H1 (cell line): Measurements from ENCODE around the gene IQGAP3. TPM values are rescaled to one million over a fixed set of nuclear protein-coding genes. Genes with fewer than 3 reads are reported as not detected.

Experiments used
- CTCF ChIA-PET: fragments of 300-600 bp; sonication (Branson Sonifier 250); formaldehyde crosslinking; loops from one replicate; lab custom pipeline; 2021; ENCODE audit not compliant: partially characterized antibody; lab: Charles Lee
- POLR2A ChIA-PET: fragments of 300-600 bp; sonication (Branson Sonifier 250); formaldehyde crosslinking; loops from one replicate; lab custom pipeline; 2021; ENCODE audit warnings: inconsistent platforms; ENCODE audit not compliant: partially characterized antibody; lab: Charles Lee
- DNase-seq, 2 experiments: peaks; one replicate each; pipeline versions ENCODE4 v3.0.0 to v3.0.0-alpha.2; 2010 to 2022; ENCODE audit warnings: low spot score in 2 of 2, low read depth in 1 of 2, mixed read lengths in 1 of 2
- FAIRE-seq: peaks from 2 replicates; lab custom pipeline; 2011; peaks lifted over from hg19 to GRCh38; lab: Jason Lieb, UNC
- H2AFZ ChIP-seq: 2 replicates; pipeline ENCODE4 v1.8.1; 2012; ENCODE audit warnings: low read length, inconsistent platforms
- H2AK5ac ChIP-seq: 2 replicates; pipeline ENCODE4 v1.6.1; 2013; ENCODE audit warnings: low read depth, low read length
- H2BK120ac ChIP-seq: replicated peaks from 2 replicates; pipeline ENCODE3; 2013; ENCODE audit warnings: low read depth, low read length, inconsistent platforms
- H2BK12ac ChIP-seq: 2 replicates; pipeline ENCODE4 v1.6.1; 2013; ENCODE audit warnings: low read depth, low read length
- H2BK15ac ChIP-seq: 2 replicates; pipeline ENCODE4 v1.6.1; 2013; ENCODE audit warnings: low read length
- H2BK20ac ChIP-seq: 2 replicates; pipeline ENCODE4 v1.6.1; 2013; ENCODE audit warnings: low read length
- H2BK5ac ChIP-seq: 2 replicates; pipeline ENCODE4 v1.6.1; 2013; ENCODE audit warnings: low read depth, low read length
- H3K14ac ChIP-seq: 2 replicates; pipeline ENCODE4 v1.6.1; 2013; ENCODE audit warnings: inconsistent platforms; ENCODE audit not compliant: insufficient read length
- H3K18ac ChIP-seq: 2 replicates; pipeline ENCODE4 v1.6.1; 2013; ENCODE audit warnings: low read length; ENCODE audit errors: extremely low read depth
- H3K23ac ChIP-seq: 2 replicates; pipeline ENCODE4 v1.6.1; 2013; ENCODE audit warnings: inconsistent platforms; ENCODE audit not compliant: insufficient read length
- H3K23me2 ChIP-seq: 2 replicates; pipeline ENCODE4 v1.6.1; 2013; ENCODE audit warnings: low read depth, low read length
- H3K27ac ChIP-seq: 2 replicates; pipeline ENCODE4 v1.6.1; 2011; ENCODE audit warnings: low read depth, low read length, inconsistent platforms
- H3K27me3 ChIP-seq, 4 experiments: replicated peaks in 1 of 4; 1 replicate in 1 of 4; 2 replicates in 3 of 4; pipeline versions ENCODE4 v1.6.1 to v1.8.1; 2011 to 2013; ENCODE audit warnings: low read length in 3 of 4, mild to moderate bottlenecking in 3 of 4, inconsistent platforms in 2 of 4, mixed read lengths in 2 of 4, moderate library complexity in 1 of 4; ENCODE audit not compliant: control insufficient read depth in 3 of 4, insufficient read depth in 3 of 4; ENCODE audit errors: extremely low read depth in 1 of 4
- H3K36me3 ChIP-seq, 4 experiments: 2 replicates each; pipeline versions ENCODE4 v1.6.1 to v1.8.1; 2011 to 2013; ENCODE audit warnings: mild to moderate bottlenecking in 4 of 4, low read length in 3 of 4, moderate library complexity in 2 of 4, control low read depth in 1 of 4, inconsistent platforms in 1 of 4; ENCODE audit not compliant: insufficient read depth in 4 of 4, control insufficient read depth in 2 of 4
- H3K4ac ChIP-seq: replicated peaks from 2 replicates; pipeline ENCODE3; 2013; ENCODE audit warnings: low read length, low read depth, mixed read lengths, inconsistent platforms; ENCODE audit not compliant: insufficient read length
- H3K4me1 ChIP-seq, 4 experiments: replicated peaks in 1 of 4; 1 replicate in 1 of 4; 2 replicates in 3 of 4; pipeline versions ENCODE4 v1.6.1 to v1.8.1; 2011 to 2013; ENCODE audit warnings: low read length in 3 of 4, inconsistent platforms in 2 of 4, mixed read lengths in 1 of 4; ENCODE audit not compliant: insufficient read depth in 4 of 4, control insufficient read depth in 3 of 4
- H3K4me2 ChIP-seq, 2 experiments: 2 replicates each; pipeline versions ENCODE4 v1.6.1 to v1.8.1; 2011 to 2013; ENCODE audit warnings: low read depth in 2 of 2, low read length in 2 of 2, control low read depth in 1 of 2, inconsistent platforms in 1 of 2, mild to moderate bottlenecking in 1 of 2; ENCODE audit not compliant: insufficient read depth in 1 of 2
- H3K4me3 ChIP-seq, 4 experiments: fragments of 200-600, 300-600 bp in 1 of 4; sonication (generic), shearing (Covaris generic), sonication (Bioruptor Twin) in 1 of 4; 2 replicates each; pipeline versions ENCODE4 v1.5.1 to v1.8.1; 2011 to 2016; ENCODE audit warnings: low read length in 4 of 4, low read depth in 3 of 4, control low read depth in 2 of 4, inconsistent platforms in 2 of 4, mild to moderate bottlenecking in 2 of 4, mixed read lengths in 1 of 4, moderate library complexity in 1 of 4; ENCODE audit not compliant: insufficient read depth in 2 of 4; ENCODE audit errors: extremely low read depth in 1 of 4
- H3K56ac ChIP-seq: replicated peaks from 2 replicates; pipeline ENCODE3; 2013; ENCODE audit warnings: low read depth, mild to moderate bottlenecking, mixed read lengths, low read length, inconsistent platforms; ENCODE audit not compliant: insufficient read length
- H3K79me1 ChIP-seq: 2 replicates; pipeline ENCODE4 v1.6.1; 2013; ENCODE audit warnings: low read depth, low read length, control low read depth
- H3K79me2 ChIP-seq, 2 experiments: 2 replicates each; pipeline versions ENCODE4 v1.6.1 to v1.8.1; 2012 to 2013; ENCODE audit warnings: low read length in 2 of 2, mild to moderate bottlenecking in 2 of 2, inconsistent platforms in 1 of 2; ENCODE audit not compliant: insufficient read depth in 2 of 2, control insufficient read depth in 1 of 2
- H3K9ac ChIP-seq, 4 experiments: replicated peaks in 1 of 4; 1 replicate in 1 of 4; 2 replicates in 3 of 4; pipeline versions ENCODE4 v1.6.1 to v1.8.1; 2011 to 2013; ENCODE audit warnings: low read depth in 3 of 4, low read length in 3 of 4, control low read depth in 2 of 4, mild to moderate bottlenecking in 2 of 4, moderate library complexity in 2 of 4, inconsistent platforms in 1 of 4; ENCODE audit errors: extremely low read depth in 1 of 4
- H3K9me3 ChIP-seq, 2 experiments: 2 replicates each; pipeline versions ENCODE4 v1.6.1 to v1.8.1; 2012 to 2013; ENCODE audit warnings: mild to moderate bottlenecking in 2 of 2, moderate library complexity in 2 of 2, control low read depth in 1 of 2, inconsistent platforms in 1 of 2, low read depth in 1 of 2, low read length in 1 of 2, mixed read lengths in 1 of 2; ENCODE audit not compliant: insufficient read depth in 2 of 2
- H4K20me1 ChIP-seq, 2 experiments: replicated peaks in 1 of 2; 2 replicates each; pipeline versions ENCODE3 to v1.8.1; 2011 to 2013; ENCODE audit warnings: inconsistent platforms in 2 of 2, low read length in 2 of 2, mild to moderate bottlenecking in 1 of 2; ENCODE audit not compliant: insufficient read depth in 2 of 2, control insufficient read depth in 1 of 2
- H4K5ac ChIP-seq: 2 replicates; pipeline ENCODE4 v1.6.1; 2013; ENCODE audit warnings: low read length, low read depth, mixed read lengths, inconsistent platforms; ENCODE audit not compliant: insufficient read length
- H4K8ac ChIP-seq: 2 replicates; pipeline ENCODE4 v1.8.0; 2013; ENCODE audit warnings: mild to moderate bottlenecking, moderate library complexity, low read length, inconsistent platforms; ENCODE audit not compliant: insufficient read depth; ENCODE audit errors: extremely low read depth
- H4K91ac ChIP-seq: replicated peaks from 2 replicates; pipeline ENCODE3; 2013; ENCODE audit warnings: low read length, mixed read lengths, inconsistent platforms; ENCODE audit not compliant: insufficient read length
- KDM4A ChIP-seq: IDR thresholded peaks from one replicate; pipeline ENCODE4 v1.7.1; 2012; ENCODE audit warnings: low read depth, mild to moderate bottlenecking, moderate library complexity, low read length, inconsistent platforms; ENCODE audit not compliant: severe bottlenecking
- RAD21 ChIP-seq, 2 experiments: IDR thresholded peaks in 1 of 2; conservative IDR thresholded peaks in 1 of 2; 2 replicates each; pipeline ENCODE4 v1.6.1; 2011; ENCODE audit warnings: low read depth in 2 of 2, low read length in 2 of 2, improper control_type of control experiment in 1 of 2, inconsistent platforms in 1 of 2, mild to moderate bottlenecking in 1 of 2, moderate library complexity in 1 of 2
- RXRA ChIP-seq: IDR thresholded peaks from 2 replicates; pipeline ENCODE4 v1.6.1; 2011; ENCODE audit warnings: low read depth, mild to moderate bottlenecking, low read length, moderate library complexity; ENCODE audit not compliant: insufficient read depth
- WGBS, 2 experiments: shearing (Covaris generic) in 1 of 2; methylation state at CpG; one replicate each; pipeline versions ENCODE4 v1.1.6 to v1.1.7; 2013 to 2015; ENCODE audit warnings: low lambda C conversion rate in 2 of 2, mixed read lengths in 2 of 2, inconsistent platforms in 1 of 2, low coverage in 1 of 2, missing lambda C conversion rate in 1 of 2; ENCODE audit not compliant: insufficient replicate concordance in 2 of 2, insufficient coverage in 1 of 2, insufficient read length in 1 of 2; ENCODE audit errors: extremely low coverage in 1 of 2, missing lambda C conversion rate in 1 of 2; 5-methylcytosine and 5-hydroxymethylcytosine counted together
- polyA plus RNA-seq, 7 experiments: library from polyadenylated mRNA; depleted of rRNA in 3 of 7; stranded (reverse) in 5 of 7; unstranded in 2 of 7; fragments of >200 nt in 5 of 7; fragments of 200-250 nt in 2 of 7; gene quantifications; 1 replicate in 5 of 7; 2 replicates in 1 of 7; 4 replicates in 1 of 7; pipeline versions ENCODE4 v1.2.1 to v1.2.3, GENCODE V29; 2011 to 2013; ENCODE audit warnings: missing spikeins in 2 of 7, mixed read lengths in 2 of 7
- total RNA-seq: library from RNA; stranded (reverse); fragmentation: NEBNext Ultra II Directional; extraction: Animal tissue kit (Norgen Biotek cat#: 25700); gene quantifications from 2 replicates; pipeline ENCODE4 v1.2.1, GENCODE V29; 2021
- TF ChIP-seq, protein P1 (sequence below), 3 experiments: IDR thresholded peaks; 1 replicate in 2 of 3; 2 replicates in 1 of 3; pipeline versions ENCODE4 v1.5.1 to v1.6.1; 2011; ENCODE audit warnings: low read length in 3 of 3, mild to moderate bottlenecking in 3 of 3, inconsistent platforms in 2 of 3, low read depth in 1 of 3, moderate library complexity in 1 of 3; ENCODE audit not compliant: insufficient read depth in 1 of 3; ENCODE audit errors: control extremely low read depth in 1 of 3

Gene IQGAP3
- total and polyA plus RNA-seq, 2 of the 8 experiments (the other 6 are each of a cell fraction or from before 2014, with no cell fraction given), result 14.6 to 22.3 TPM

DNA sequence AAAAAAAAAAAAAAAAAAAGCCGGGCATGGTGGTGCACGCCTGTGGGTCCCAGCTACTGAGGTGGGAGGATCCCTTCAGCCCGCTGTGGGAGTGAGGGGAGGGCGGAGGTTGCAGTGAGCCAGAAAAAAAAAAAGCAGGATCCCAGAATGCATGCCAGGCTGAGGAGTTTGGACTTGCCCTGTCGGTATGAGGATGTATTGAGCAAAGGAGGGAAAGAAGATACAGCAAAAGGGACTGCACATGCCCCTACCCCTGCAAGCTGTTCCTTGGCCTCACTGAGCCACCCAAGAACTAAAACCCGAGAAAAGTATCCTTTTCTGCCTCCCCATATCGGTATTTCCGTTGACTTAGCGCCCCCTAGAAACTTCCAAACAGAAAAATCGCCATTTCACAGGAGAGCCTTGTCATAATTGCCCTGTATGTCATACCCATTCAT is 30.2 kb upstream of the IQGAP3 start:
- FAIRE-seq, result no peak
- Histone ChIP-seq H3K9ac (no peak overlapping the region), H3K23me2 (peaks cover 5% of the 10 kb centered on the region; the same call in 1 of the 2 replicates), H2BK20ac (no peak overlapping the region), H3K79me2 (peaks cover 3 to 19% of the 10 kb centered on the region in 2 experiments), H2BK120ac (no peak overlapping the region), H3K27ac (no peak overlapping the region), H3K4me2 (peak overlapping the region; percentile 55 to 57), H3K4me3 (no peak overlapping the region), H3K36me3 (peaks cover 8 to 13% (median 12%) of the 10 kb centered on the region in 4 experiments), H3K4me1 (peaks cover 0 to 8% (median 3%) of the 10 kb centered on the region in 4 experiments; a peak in 5 of 7 replicates), H3K14ac (no peak overlapping the region), H3K56ac (no peak overlapping the region), H3K79me1 (peaks cover 2% of the 10 kb centered on the region; the same call in 1 of the 2 replicates), H2BK5ac (no peak overlapping the region), H4K91ac (no peak overlapping the region), H2AK5ac (no peak overlapping the region), H4K20me1 (peaks cover 0 to 1% of the 10 kb centered on the region in 2 experiments), H4K8ac (no peak overlapping the region; the same call in 1 of the 2 replicates), H2AFZ (peak overlapping the region; percentile 98), H4K5ac (no peak overlapping the region), H3K23ac (no peak overlapping the region), H3K9me3 (no peaks in the 10 kb centered on the region), H2BK15ac (no peak overlapping the region), H3K18ac (no peak overlapping the region; the same call in 1 of the 2 replicates), H3K27me3 (no peaks in the 10 kb centered on the region), H3K4ac (no peak overlapping the region), H2BK12ac (no peak overlapping the region)
- ChIA-PET POLR2A (interaction anchor here (1.1 to 6.6 kb wide), 6 partner anchors 10 to 164 kb away, joined by 3 to 66 read pairs (median 5); partner anchors contain the start of genes NAXE and PRCC), CTCF (interaction anchor here (0.6 to 5.7 kb wide), 21 partner anchors 10 to 319 kb away, joined by 3 to 45 read pairs (median 4); partner anchors contain the start of genes IQGAP3, NAXE and NES)
- WGBS, 2 experiments, result 10% methylated on average over 6 of the region's 10 CpGs; no CpG with 5 or more reads in 1 of the 2 experiments
- DNase-seq, result no peak
- no peak for TF ChIP-seq KDM4A
- peak; percentile 21 to 45; a peak in 3 of 4 replicates for TF ChIP-seq RAD21 (IDR thresholded peaks at IDR 0.05 in 1 of 2, conservative IDR thresholded peaks at IDR 0.05 in 1 of 2; ENCODE audit: low read depth in 2 of 2, low read length in 2 of 2)
- TF ChIP-seq, protein P1, sequence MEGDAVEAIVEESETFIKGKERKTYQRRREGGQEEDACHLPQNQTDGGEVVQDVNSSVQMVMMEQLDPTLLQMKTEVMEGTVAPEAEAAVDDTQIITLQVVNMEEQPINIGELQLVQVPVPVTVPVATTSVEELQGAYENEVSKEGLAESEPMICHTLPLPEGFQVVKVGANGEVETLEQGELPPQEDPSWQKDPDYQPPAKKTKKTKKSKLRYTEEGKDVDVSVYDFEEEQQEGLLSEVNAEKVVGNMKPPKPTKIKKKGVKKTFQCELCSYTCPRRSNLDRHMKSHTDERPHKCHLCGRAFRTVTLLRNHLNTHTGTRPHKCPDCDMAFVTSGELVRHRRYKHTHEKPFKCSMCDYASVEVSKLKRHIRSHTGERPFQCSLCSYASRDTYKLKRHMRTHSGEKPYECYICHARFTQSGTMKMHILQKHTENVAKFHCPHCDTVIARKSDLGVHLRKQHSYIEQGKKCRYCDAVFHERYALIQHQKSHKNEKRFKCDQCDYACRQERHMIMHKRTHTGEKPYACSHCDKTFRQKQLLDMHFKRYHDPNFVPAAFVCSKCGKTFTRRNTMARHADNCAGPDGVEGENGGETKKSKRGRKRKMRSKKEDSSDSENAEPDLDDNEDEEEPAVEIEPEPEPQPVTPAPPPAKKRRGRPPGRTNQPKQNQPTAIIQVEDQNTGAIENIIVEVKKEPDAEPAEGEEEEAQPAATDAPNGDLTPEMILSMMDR (IDR thresholded peaks at IDR 0.05; ENCODE audit: control extremely low read depth in 1 of 3, insufficient read depth in 1 of 3, low read depth in 1 of 3, low read length in 3 of 3), result peak in 2 of 3 experiments; percentile 42 to 57; a peak in 2 of 4 replicates
- TF ChIP-seq RXRA, result no peak
